Hepatocyte (in vitro differentiated cells): ENCODE measurements around the gene RPL10A.

ENCODE experiments used
- EZH2 ChIP-seq: fragments of 200-600 bp; sonication (generic); IDR thresholded peaks from 2 replicates; pipeline ENCODE4 v1.6.1; 2016; ENCODE audit warnings: antibody characterized with exemption, mild to moderate bottlenecking, borderline replicate concordance
- EZH2phosphoT487 ChIP-seq: fragments of 200-600 bp; sonication (generic); IDR thresholded peaks from one replicate; pipeline ENCODE4 v1.6.1; 2018; ENCODE audit warnings: antibody characterized with exemption, mild to moderate bottlenecking, low read depth, moderate library complexity; ENCODE audit not compliant: unreplicated experiment, severe bottlenecking
- TF ChIP-seq, protein P1 (sequence below): fragments of 200-600 bp; sonication (generic); IDR thresholded peaks from 2 replicates; pipeline ENCODE4 v1.5.1; 2016; ENCODE audit warnings: antibody characterized with exemption, mild to moderate bottlenecking; ENCODE audit not compliant: poor library complexity

GRCh38 chr6:35451354-35452182 lies 16.6 kb upstream of the RPL10A start:
- TF ChIP-seq, protein P1, sequence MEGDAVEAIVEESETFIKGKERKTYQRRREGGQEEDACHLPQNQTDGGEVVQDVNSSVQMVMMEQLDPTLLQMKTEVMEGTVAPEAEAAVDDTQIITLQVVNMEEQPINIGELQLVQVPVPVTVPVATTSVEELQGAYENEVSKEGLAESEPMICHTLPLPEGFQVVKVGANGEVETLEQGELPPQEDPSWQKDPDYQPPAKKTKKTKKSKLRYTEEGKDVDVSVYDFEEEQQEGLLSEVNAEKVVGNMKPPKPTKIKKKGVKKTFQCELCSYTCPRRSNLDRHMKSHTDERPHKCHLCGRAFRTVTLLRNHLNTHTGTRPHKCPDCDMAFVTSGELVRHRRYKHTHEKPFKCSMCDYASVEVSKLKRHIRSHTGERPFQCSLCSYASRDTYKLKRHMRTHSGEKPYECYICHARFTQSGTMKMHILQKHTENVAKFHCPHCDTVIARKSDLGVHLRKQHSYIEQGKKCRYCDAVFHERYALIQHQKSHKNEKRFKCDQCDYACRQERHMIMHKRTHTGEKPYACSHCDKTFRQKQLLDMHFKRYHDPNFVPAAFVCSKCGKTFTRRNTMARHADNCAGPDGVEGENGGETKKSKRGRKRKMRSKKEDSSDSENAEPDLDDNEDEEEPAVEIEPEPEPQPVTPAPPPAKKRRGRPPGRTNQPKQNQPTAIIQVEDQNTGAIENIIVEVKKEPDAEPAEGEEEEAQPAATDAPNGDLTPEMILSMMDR = no peak
- TF ChIP-seq EZH2phosphoT487 = no peak
- no peak for TF ChIP-seq EZH2
